BJ (cell line): ENCODE results near the gene TMEM238. TPM values are rescaled to one million over a fixed set of nuclear protein-coding genes. Genes with fewer than 3 reads are reported as not detected.

Source experiments
- CTCF ChIA-PET: fragments of 350-600 bp; formaldehyde crosslinking; extraction: SDS; loops from one replicate; lab custom pipeline; 2021; ENCODE audit warnings: antibody characterized with exemption, inconsistent platforms; lab: Yijun Ruan, JAX
- POLR2A ChIA-PET: fragments of 300-600 bp; sonication (Branson Sonifier 250); formaldehyde crosslinking; extraction: SDS; loops from one replicate; lab custom pipeline; 2021; ENCODE audit warnings: antibody characterized with exemption; lab: Charles Lee
- DNase-seq: peaks from one replicate; pipeline ENCODE4 v3.0.0-alpha.2; 2011; ENCODE audit warnings: low read depth
- H3K27me3 ChIP-seq: 2 replicates; pipeline ENCODE4 v1.6.0; 2011; ENCODE audit warnings: low read length; ENCODE audit not compliant: control insufficient read depth, insufficient read depth
- H3K36me3 ChIP-seq: 2 replicates; pipeline ENCODE4 v1.5.1; 2011; ENCODE audit warnings: low read length; ENCODE audit not compliant: control insufficient read depth, insufficient read depth
- H3K4me3 ChIP-seq: 2 replicates; pipeline ENCODE4 v1.5.1; 2011; ENCODE audit warnings: low read depth, mild to moderate bottlenecking, control low read depth, low read length
- CTCF ChIP-seq: IDR thresholded peaks from 2 replicates; pipeline ENCODE4 v1.5.1; 2011; ENCODE audit warnings: low read depth, mild to moderate bottlenecking, control low read depth, inconsistent platforms, low read length, moderate library complexity; ENCODE audit not compliant: insufficient read depth
- polyA plus RNA-seq: library from polyadenylated mRNA; depleted of rRNA; stranded (reverse); fragments of >200 nt; gene quantifications from 2 replicates; pipeline ENCODE4 v1.2.3, GENCODE V29; 2011

The TMEM238 gene
- polyA plus RNA-seq, 1 experiment: 0.10 TPM

- DNase-seq: no peak
- Histone ChIP-seq H3K27me3 (peaks cover 26% of the 10 kb centered on the region), H3K4me3 (no peak overlapping the region), H3K36me3 (0 out of 2 replicates have a peak, but pooled peaks cover under 1% of the 10 kb centered on the region)
- no peak for TF ChIP-seq CTCF
- ChIA-PET CTCF (no interaction called here), POLR2A (no interaction called here)
These were observed 31.4 kb downstream of the TMEM238 start for GRCh38 chr19:55352549-55353145.

DNA sequence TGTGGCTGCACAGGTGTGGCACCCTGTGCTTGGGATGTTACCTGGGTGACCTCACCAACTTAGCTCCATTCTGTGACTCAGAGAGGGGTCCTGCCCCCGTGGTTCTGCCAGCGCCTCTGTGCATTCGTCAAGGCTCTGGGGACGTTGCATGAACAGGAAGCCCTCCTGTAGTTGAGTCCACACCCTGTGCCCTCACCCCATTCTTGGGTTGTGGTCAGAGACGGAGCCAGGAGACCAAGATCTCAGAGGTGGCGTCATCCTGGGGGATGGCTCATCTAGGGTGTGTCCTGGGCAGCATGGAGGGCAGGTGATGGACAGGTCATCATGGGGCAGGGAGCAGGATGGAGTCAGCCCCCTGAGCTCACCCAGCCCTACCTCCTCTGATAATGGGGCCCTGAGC is 32.1 kb downstream of the TMEM238 start:
- ChIA-PET CTCF (no interaction called here), POLR2A (no interaction called here)
- Histone ChIP-seq H3K27me3 (peaks cover 24% of the 10 kb centered on the region), H3K36me3 (0 out of 2 replicates have a peak, but pooled peaks cover 1% of the 10 kb centered on the region), H3K4me3 (no peak overlapping the region)
- DNase-seq: no peak
- no peak for TF ChIP-seq CTCF

DNA sequence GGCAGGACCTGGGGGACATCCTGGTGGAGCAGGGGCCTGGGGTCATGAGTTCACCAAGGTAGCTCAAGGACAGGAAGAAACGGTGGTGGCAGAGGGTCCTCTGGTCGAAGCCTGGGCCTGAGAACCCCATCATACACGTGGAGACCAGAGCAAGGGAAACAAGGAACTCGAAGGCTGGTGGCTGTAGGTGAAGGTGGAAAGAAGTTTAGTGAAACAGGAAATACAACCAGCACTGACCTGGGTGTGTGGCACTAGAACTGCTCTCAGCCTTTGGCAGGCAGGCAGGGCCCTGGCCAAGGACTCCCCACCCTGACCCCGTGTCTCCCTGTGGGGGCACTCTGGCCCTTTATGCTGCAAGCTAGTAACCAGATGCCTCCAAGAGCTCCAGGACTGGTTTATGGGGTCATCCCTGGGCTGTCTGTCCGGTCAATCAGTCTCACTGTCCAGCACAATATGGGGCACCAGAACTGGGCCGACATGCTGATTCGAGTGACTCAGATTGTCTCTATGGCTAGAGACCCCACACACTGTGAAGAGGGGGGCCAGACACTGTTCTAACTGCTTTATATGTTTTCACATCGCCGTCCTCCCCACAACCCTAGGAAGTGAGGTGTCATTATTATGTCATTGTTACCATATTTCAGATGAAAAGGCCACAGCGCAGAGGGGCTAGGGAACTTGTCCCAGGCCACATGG is 33.3 kb downstream of the TMEM238 start:
- H3K36me3 ChIP-seq: peaks cover 3% of the 10 kb centered on the region; the same call in 1 of the 2 replicates
- no peak overlapping the region for H3K4me3 ChIP-seq
- TF ChIP-seq CTCF: no peak
- peaks cover 20% of the 10 kb centered on the region for H3K27me3 ChIP-seq
- DNase-seq: no peak
- CTCF ChIA-PET: interaction anchor here (0.7 to 1.1 kb wide), 3 partner anchors 10 to 111 kb away, joined by 3 read pairs; partner anchors contain the start of gene ISOC2
- POLR2A ChIA-PET: no interaction called here

DNA sequence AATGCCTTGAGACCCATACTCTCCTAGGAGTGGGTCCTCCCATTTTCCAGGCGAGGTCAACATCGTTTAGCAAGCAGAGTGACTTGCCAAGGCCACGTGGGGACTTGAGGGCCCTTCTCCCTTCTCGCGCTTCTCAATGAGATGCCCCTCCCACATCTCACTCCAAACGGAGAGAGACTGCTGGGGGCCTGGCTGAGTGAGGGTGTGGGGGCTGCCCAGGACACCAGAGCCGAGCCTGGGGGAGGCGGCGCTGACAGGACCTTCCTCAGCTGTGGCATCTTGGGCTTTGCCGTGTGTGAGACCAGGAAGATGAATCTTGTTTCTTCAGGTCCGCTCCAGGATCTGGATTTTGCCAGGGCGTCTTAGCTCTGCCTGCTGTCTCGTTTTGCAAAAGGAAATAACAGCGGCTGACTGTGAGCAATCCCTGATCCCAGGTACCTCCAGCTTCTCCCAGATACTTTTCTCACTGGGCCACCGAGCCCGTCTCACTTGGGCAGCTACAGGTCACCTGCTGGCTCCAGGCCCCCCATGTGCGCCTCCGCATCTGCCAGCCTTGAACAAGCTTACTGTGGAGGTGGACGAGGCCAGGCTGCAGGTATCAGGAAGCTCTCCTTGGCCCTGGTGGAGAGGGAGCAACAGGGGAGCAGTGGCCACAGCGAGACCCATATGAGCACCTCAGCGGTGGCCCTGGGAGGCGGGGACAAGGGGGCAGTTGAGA is 35.6 kb downstream of the TMEM238 start:
- ChIA-PET POLR2A (no interaction called here), CTCF (interaction anchor here (1.5 kb wide), 1 partner anchor 207 kb away, joined by 3 read pairs; no protein-coding TSS in a partner anchor)
- no peak for DNase-seq
- peaks cover 10% of the 10 kb centered on the region for H3K27me3 ChIP-seq
- TF ChIP-seq CTCF: no peak
- H3K36me3 ChIP-seq: peaks cover 5% of the 10 kb centered on the region
- H3K4me3 ChIP-seq: no peak overlapping the region

GRCh38 chr19:55347442-55348009 is 36.6 kb downstream of the TMEM238 start:
- CTCF ChIA-PET: no interaction called here
- no peak for DNase-seq
- Histone ChIP-seq H3K4me3 (no peak overlapping the region), H3K36me3 (peaks cover 14% of the 10 kb centered on the region), H3K27me3 (peaks cover 4% of the 10 kb centered on the region; the same call in 1 of the 2 replicates)
- POLR2A ChIA-PET: no interaction called here
- TF ChIP-seq CTCF: no peak
